NCI-H2196 treated with DMSO at 0.1 percent for 48 hours (cell line): ENCODE results near the gene ANO6.
"Not testable (repeated sequence)": the region's sequence is repeated elsewhere in the genome, so short reads cannot be mapped to it uniquely, and the experiment has no call there.

Source experiments
- DNase-seq: peaks from one replicate; lab custom pipeline; 2025; ENCODE audit not compliant: unreplicated experiment; lab: John Stamatoyannopoulos, UW

The ANO6 gene

GRCh38 chr12:45389426-45389825 is 173.5 kb downstream of the ANO6 start:
- DNase-seq = no peak

- not testable (repeated sequence) for DNase-seq
Observed at GRCh38 chr12:45397499-45397898, 181.6 kb downstream of the ANO6 start.

- no peak for DNase-seq
Observed at GRCh38 chr12:45398552-45398951, 182.7 kb downstream of the ANO6 start.

GRCh38 chr12:45400991-45401390 is 185.1 kb downstream of the ANO6 start:
- no peak for DNase-seq

- DNase-seq = no peak
Observed at GRCh38 chr12:45402288-45402687, 186.4 kb downstream of the ANO6 start.

- no peak for DNase-seq
Observed at GRCh38 chr12:45406988-45407850, 191.3 kb downstream of the ANO6 start.

- no peak for DNase-seq
Observed at GRCh38 chr12:45407981-45408728, 192.3 kb downstream of the ANO6 start.

- no peak for DNase-seq
Observed at GRCh38 chr12:45408729-45409114, 192.8 kb downstream of the ANO6 start.

GRCh38 chr12:45409966-45410365 is 194.1 kb downstream of the ANO6 start:
- no peak for DNase-seq

GRCh38 chr12:45411626-45412025 is 195.7 kb downstream of the ANO6 start:
- DNase-seq = no peak

GRCh38 chr12:45415393-45415817 is 199.5 kb downstream of the ANO6 start:
- DNase-seq = no peak

GRCh38 chr12:45416126-45416525 is 200.2 kb downstream of the ANO6 start:
- DNase-seq = no peak

GRCh38 chr12:45418520-45418919 is 202.6 kb downstream of the ANO6 start:
- DNase-seq = no peak

GRCh38 chr12:45419317-45419814 is 203.5 kb downstream of the ANO6 start:
- no peak for DNase-seq

- DNase-seq = no peak
Observed at GRCh38 chr12:45421736-45422135, 205.8 kb downstream of the ANO6 start.

GRCh38 chr12:45423931-45424330 is 208.0 kb downstream of the ANO6 start:
- no peak for DNase-seq

- DNase-seq = no peak
Observed at GRCh38 chr12:45425426-45425825, 209.5 kb downstream of the ANO6 start.

- DNase-seq = no peak
Observed at GRCh38 chr12:45426294-45426693, 210.4 kb downstream of the ANO6 start.

GRCh38 chr12:45427042-45427441 is 211.1 kb downstream of the ANO6 start:
- DNase-seq = no peak

GRCh38 chr12:45429831-45430230 is 213.9 kb downstream of the ANO6 start:
- DNase-seq = no peak

GRCh38 chr12:45431126-45431525 is 215.2 kb downstream of the ANO6 start:
- no peak for DNase-seq

- no peak for DNase-seq
Observed at GRCh38 chr12:45432710-45433109, 216.8 kb downstream of the ANO6 start.
